GM18858 (cell line): Measurements from ENCODE around the gene PANK2.
"Not testable (repeated sequence)": the region's sequence is repeated elsewhere in the genome, so short reads cannot be mapped to it uniquely, and the experiment has no call there.

Experiments used
- ATAC-seq: cut with Tn5 transposase; IDR thresholded peaks from one replicate; pipeline ENCODE4 v1.9.1; 2021; ENCODE audit not compliant: unreplicated experiment

PANK2 gene

DNA sequence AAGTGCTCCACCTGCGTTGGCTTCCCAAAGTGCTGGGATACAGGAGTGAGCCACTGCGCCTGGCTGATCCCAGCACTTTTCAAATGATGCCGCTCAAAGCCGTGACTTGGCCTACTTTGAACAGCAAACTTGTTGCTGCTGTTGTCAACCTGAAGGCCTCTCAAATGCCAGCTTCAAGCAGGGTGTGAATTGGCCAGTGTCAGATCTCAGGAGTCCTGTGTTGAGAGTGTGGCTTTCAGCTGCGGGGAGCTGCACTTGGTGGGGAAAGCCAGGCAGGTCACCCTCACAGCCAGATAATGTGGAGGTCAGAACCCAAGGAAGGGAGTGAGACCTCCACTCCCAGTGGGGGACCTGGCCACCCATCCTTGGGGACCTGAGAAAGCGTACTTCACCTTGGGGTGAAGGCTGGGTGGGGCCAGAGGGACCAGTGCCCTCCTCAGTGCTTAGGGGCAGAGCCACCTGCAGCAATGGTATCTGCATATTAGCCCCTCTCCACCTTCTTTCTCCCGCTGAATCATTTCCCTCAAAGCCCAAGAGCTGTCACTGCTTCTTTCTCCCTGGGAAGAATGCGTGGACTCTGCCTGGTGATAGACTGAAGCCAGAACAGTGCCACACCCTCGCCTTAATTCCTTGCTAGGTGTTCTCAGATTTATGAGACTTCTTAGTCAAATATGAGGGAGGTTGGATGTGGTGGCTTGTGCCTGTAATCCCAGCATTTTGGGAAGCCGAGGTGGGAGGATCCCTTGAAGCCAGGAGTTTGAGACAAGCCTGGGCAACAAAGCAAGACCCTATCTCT is 19.1 kb upstream of the PANK2 start:
- no peak for ATAC-seq

DNA sequence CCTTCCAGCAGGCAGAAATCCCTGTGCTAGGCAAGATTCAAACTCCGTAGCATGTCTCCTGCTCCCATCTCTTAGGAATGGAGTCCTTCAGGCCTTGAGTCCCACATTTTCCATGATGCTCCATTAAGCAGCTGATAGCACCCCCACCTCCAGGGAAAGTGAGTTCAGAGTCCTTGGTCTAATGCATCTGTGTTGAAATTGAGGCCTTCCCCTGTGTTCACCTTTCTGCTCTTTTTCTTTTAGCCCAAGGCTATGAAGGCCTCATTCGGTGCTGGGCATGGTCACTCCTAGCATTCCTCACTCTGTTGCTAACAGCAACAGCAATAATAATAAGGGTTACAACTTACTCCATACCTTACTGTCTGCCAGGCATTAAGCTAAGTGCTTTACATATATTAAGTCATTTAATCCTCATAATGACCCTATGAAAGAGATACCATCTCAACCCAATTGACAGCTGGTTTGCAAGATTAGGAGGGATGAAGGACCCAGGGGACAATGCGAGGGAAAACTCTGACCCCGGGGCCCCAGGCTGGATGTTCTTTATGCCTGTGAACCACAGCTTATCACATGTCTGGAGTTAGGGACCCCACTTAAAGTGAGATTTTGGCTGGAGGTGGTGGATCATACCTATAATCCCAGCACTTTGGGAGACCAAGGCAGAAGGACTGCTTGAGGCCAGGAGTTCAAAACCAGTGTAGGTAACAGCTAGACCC is 17.5 kb upstream of the PANK2 start:
- no peak for ATAC-seq

DNA sequence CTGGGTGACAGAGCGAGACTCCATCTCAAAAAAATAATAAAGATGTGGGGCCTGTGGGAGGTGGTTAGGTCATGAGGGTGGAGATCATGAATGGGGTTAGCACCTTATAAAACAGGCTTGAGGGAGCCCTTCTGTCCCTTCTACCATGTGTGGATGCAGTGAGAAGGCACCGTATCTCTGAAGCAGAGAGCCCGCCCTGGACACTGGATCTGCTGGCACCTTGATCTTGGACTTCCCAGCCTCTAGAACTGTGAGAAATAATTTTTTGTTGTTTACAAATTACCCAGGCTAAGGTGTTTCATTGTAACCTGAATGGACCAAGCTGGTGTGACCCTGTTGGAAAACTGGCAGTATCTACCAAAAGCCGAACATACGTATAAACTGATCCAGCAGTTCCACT is 15.7 kb upstream of the PANK2 start:
- no peak for ATAC-seq

DNA sequence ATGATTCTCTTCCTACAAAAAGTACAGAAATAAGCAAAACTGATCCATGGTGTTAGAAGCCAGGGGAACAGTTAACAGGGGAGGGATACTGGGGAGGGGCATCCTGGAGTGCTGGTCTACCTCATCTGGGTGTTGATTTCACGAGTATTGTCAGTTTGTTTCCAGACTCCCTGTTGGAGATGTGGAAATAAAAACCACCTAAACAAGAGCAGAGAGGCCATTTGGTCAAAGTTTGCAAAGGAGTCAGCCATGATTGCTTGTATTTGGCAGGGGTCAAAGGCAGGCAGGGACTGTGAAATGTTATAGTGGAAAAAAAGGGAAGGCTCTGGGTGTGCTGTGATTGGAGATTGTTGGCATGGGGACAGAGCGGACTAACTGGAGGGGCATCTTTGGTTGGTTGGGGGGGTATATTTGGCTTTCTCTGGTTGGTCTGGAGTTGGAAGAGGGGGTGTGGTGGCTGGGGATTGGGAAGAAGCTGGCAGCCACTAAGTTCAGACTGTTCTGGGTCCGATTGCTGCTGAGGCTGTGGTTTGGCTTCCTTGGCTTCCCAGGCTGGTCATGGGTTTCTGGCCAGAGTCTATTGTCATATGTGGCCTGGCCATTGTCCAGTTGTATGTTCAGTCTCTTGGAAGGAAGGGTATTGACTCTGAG is 14.9 kb upstream of the PANK2 start:
- ATAC-seq: no peak

DNA sequence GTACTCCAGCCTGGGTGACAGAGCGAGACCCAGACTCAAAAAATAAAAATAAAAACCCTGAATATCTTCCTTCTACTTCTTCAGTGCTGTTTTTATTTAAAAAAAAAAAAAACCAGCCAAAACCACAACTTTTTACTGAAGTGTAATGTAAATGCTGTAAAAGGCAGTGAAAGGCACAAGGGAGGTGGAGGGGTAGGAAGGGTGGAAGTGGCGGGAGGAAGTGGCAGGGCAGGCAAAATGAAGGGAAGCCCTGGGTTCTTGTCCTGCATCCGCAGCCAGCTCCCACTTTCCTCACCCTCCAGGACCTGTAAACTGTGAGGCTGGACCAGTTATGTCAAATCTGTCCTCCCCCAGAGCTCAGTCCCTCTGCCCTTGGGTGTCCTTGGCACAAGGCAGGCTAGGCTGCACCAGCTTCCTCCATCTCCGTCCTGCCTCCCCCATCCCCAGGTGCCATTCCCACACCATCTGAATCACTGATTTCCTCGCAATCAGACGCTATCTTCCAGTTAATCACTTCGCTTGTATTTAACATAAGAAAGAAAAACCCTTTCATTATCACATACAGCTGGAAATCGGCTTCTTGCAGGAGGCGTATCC is 13.7 kb upstream of the PANK2 start:
- no peak for ATAC-seq

DNA sequence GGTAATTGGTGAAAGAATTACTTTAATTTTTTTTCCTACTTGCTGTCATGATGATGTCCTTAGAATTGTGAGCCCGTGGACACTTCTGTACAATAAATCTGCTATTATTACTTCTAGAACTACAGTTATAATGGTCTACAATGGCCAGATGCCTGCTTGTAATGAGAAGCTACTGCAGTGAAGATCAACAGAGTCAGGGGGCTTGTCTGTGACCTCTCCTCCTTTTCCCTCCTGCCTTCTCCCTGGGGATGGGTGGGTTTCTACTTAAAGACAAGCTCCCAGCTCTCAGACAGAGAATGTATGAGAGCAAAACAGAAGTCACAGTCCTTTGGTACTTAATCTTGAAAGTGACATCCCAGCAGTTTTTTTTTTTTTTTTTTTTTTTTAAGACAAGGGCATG is 13.2 kb upstream of the PANK2 start:
- no peak for ATAC-seq

DNA sequence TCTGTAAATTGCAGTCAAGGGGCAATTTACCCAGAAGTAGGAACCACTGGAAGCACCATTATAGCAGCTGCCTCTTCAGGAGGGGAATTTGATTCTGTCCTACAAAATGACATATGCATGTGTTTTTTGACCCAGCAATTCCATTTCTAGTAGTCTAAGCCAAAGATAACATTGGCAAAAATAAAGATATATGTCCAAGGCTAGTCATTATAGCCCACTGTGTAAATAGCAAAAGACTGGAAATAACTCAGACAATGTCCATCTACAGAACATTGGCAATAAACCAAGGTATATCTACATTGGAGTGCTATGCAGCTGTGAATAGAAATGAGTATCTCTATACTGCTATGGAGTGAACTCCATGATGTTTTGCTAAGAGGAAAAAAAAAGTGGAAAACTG is 12.5 kb upstream of the PANK2 start:
- ATAC-seq: no peak

DNA sequence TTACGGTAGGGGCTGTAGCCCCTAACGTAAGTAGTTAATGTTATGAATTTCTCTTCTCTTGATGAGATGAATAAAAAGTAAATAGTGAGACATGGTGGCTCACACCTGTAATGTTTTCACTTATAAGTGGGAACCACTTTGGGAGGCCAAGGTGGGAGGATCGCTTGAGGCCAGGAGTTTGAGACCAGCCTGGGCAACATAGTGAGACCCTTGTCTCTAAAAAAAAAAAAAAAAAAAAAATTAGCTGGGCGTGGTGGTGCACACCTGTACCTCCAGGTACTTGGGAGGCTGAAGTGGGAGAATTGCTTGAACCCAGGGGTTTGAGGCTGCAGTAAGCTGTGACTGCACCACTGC is 10.3 kb upstream of the PANK2 start:
- not testable (repeated sequence) for ATAC-seq

DNA sequence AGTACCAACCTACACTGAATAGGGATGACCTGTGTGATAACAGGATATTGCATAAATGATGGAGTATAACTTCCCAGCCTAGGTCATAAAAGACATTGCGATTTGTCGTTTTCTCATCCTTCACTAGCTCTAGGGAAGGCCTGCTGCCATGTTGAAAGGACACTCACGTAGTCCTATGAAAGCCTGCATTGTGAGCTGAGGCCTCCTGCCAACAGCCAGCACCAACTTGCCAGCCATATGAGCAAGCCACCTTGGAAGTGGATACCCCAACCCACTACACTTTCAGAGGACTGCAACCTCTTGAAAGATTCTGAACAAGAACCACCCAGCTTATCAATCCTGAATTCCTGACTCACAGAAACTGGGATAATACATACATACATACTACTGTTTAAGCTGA is 3.5 kb upstream of the PANK2 start:
- no peak for ATAC-seq

DNA sequence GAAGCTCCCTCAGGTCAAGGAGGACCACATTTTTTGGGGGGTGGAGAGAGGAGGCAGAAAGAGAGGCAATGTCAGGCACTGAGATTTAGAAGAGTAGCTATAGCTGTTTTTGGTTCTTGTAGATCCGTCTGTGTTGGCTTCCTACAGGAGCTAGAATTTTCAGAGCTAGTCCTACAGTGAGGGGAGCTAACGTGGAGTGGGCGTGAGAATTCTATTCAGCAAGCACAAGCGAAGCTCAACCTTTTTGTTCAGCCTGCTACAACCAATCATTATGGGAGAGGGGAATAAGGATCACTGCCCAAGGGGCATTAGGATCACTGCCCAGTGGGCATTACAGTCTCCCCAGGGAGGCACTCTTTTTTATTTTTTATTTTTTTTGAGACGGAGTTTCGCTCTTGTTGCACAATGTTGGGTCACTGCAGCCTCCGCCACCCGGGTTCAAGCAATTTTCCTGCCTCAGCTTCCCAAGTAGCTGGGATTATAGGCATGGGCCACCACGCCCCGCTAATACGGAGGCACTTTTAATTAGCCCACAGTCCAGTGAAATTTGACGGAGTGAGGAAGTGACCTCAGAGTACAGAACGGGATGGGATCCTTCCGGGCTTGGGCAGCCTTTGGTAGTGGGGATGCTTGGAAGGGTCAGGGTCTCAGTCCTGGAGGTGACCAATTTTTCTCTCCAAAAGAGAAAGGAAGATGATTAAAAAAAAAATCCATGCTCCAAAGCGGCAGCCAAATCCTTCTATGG is 1.1 kb upstream of the PANK2 start:
- ATAC-seq: no peak

DNA sequence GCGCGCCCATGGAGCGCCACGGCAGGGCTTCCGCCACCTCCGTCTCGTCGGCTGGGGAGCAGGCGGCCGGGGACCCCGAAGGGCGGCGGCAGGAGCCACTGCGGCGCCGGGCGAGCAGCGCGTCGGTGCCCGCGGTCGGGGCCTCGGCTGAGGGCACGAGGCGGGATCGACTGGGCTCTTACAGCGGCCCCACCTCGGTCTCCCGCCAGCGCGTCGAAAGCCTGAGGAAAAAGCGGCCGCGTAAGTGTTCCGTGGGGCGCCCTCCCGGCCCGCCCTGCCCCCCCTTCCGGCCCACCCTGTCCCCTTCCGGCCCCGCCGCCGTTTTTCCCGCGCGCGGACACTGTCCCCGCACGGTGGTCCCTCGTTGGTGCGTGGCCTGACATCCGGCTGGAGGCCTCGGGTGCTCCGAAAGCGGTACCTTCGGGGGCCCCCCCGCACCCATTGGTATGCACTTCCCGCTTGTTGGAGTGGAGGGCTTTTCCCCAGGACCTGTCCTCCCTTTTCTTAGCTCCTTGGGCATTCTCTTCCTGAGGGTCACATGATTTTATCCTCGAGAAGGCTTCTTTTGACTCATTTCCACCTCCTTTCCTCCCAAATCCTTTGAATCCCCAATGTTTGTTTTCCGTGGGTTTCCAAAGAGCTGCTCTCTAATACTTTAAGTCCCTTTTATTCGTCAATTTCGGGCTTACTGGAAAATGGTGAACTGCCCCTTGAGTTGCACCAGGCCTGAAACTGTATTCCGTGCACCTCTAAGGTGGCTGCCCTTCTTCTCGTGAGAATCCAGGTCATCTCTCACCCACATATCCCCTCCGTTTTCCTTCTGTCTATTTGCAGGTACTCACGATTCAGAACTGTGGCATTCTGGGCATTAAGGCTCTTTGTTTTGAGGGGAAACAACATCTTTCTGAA is 556 bp downstream of the PANK2 start:
- ATAC-seq: no peak

DNA sequence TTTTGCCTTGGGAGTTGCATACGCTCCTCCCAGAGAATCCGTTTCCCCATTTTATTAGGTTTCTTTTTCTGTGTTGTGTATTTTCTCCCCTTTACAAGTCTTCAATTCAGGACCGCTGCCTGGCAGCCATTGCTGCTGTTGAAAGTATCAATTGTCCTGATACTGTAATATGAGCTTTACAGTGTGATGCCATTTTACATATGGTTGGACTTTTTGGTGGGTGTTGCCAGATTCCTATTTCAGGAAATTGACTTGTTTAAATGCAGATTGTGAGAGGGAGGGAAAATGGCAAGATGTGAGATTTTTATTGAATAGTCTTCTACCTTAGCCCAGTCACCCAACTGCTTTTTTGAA is 1.2 kb downstream of the PANK2 start:
- ATAC-seq: no peak

DNA sequence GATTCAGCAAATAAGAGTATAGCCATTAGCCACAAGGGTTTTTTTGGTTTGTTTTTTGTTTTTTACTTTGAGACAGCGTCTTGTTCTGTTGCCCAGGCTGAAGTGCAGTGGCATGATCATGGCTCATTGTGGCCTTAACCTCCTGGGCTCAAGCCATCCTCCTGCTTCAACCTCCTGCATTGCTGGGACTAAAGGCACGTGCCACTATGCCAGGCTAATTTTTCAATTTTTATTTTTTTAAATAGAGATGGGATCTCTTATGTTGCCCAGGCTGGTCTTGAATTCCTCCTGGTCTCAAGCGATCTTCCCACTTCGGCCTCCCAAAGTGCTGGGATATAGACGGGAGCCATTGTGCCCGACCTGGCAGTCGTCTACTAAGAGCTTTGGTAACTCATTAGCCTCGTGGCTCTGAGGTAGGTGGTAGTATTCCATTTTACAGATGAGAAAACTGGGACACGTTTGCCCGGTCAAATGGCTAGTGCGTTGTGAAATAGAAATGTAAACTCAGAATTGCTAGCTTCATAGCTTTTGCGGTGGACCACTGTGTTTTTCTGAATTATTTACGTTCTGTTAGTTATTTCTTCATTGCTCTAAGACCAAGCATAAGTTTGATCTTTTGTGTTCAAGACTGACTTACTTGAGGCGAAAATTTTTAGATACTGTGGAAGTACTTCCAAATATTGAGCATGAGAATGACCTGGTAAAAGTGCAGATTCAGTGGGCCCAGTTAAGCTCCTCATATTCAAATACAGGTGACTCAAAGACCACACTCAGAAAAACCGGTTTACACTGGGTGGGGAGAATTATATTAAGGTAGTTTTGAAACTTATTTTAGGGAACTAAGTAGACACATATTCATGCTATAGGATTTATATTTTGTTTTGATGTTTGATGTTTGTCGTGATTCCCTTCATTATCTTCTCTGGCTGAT is 2.1 kb downstream of the PANK2 start:
- ATAC-seq: no peak

DNA sequence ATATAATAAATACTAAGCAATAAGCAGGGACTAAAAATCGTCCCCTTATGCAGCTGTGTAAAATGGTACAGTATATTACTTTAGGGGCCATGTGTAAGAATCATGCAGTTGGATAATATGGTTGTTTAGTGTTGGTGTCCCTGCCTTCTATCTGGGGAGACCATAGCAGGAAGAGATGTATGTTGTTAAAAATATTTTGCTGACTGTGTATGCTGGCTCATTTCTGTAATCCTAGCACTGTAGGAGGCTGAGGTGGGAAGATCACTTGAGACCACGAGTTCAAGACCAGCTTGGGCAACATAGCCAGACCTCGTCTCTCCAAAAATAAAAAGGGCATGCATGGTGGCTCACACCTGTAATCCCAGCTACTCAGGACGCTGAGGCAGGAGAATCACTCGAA is 5.6 kb downstream of the PANK2 start:
- no peak for ATAC-seq

DNA sequence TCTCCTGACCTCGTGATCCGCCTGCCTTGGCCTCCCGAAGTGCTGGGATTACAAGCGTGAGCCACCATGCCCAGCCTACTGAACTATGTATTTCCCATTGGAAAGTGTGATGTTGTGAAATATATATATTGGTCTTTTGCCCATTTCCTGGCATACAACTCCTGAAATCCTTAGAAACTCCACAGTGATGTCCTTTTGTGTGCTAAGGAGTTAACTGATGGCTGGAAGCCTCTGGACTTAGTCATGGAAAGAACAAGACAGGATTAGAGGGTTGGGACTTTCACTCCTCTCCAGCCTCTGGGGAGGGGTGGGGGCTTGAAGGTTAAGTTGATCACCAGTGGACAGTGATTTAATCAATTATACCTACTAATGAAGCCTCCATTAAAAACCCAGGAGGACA is 7.1 kb downstream of the PANK2 start:
- no peak for ATAC-seq

DNA sequence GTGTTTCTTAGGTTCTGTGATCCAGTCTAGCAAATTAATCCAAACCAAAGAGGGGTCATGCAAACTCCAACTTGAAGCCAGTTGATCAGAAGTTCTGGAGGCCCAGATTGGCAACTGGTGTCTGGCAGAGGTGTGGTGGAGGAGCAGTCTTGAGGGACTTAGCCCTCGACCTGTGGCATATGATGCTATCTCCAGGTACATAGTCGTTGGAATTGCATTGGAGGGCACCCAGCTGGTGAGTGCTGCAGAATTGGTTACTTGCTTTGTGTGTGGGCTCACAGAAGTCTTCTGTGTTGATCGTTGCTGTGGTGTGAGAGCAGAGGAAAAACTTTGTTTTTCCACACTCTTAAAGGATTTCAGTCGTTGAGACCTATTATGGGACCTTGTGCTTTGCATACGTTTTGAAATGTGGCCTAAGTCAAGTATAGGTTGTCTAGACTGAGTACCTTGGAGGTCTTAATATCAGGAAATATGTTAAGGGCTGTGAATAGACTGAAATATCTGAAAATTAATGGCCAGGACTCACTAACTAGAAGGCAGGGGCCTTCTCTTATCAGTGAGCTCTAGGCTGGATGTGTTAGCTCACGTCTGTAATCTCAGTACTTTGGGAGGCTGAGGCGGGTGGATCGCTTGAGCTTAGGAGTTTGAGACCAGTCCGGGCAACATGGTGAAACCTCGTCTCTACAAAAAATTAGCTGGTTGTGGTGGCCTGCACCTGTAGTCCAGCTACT is 7.8 kb downstream of the PANK2 start:
- ATAC-seq: no peak

DNA sequence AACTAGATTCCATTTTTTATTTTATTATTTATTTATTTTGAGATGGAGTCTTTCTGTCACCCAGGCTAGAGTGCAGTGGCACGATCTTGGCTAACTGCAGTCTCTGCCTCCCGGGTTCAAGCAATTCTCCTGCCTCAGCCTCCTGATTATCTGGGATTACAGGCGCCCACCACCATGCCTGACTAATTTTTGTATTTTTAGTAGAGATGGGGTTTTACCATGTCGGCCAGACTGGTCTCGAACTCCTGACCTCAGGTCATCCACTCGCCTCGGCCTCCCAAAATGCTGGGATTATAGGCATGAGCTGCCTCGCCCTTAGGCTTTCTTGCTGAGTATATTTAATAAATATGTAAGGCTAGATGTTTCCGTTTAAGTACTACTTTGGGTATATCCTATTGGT is 9.0 kb downstream of the PANK2 start:
- not testable (repeated sequence) for ATAC-seq

DNA sequence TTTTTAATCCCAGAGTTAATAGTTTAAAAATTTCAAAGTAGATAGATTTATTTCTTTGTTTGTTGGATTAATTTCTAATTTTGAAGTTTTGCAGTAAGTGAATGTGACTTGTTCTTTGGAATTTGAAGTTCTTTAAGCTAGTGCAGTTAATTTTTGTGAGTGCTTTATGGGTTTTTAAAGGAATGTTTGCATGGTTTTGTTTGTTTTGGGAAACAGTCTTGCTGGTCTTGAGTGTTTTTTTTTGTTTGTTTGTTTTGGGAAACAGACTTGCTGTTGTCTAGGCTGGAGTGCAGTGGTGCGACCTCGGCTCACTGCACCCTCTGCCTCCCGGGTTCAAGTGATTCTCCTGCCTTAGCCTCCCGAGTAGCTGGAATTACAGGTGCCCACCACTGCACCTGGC is 9.5 kb downstream of the PANK2 start:
- no peak for ATAC-seq
